Muscle of arm (tissue), 12 donors: ENCODE measurements around the gene PTGES2. TPM values are rescaled to one million over a fixed set of nuclear protein-coding genes. Genes with fewer than 3 reads are reported as not detected.

Experiments used
- DNase-seq: peaks from one replicate; pipeline ENCODE4 v3.0.0-alpha.2; 2013
- polyA plus RNA-seq, 12 donors: library from polyadenylated mRNA; unstranded; fragments of 120-200 nt; gene quantifications; one replicate each; pipeline ENCODE4 v1.2.1, GENCODE V29; 2013; ENCODE audit not compliant: insufficient read length in 12 of 12

The PTGES2 gene
- polyA plus RNA-seq, 12 donors = 24.4 to 37.2 (median 33.4) TPM; not detected in 1

- no peak for DNase-seq
These were observed 28.4 kb upstream of the PTGES2 start for GRCh38 chr9:128155736-128156500.

GRCh38 chr9:128153947-128154695 lies 26.6 kb upstream of the PTGES2 start:
- DNase-seq = no peak

- no peak for DNase-seq
These were observed 25.8 kb upstream of the PTGES2 start for GRCh38 chr9:128153060-128153946.

GRCh38 chr9:128152133-128153059 lies 24.9 kb upstream of the PTGES2 start:
- no peak for DNase-seq

GRCh38 chr9:128151309-128152132 lies 24.0 kb upstream of the PTGES2 start:
- no peak for DNase-seq

- no peak for DNase-seq
These were observed 23.2 kb upstream of the PTGES2 start for GRCh38 chr9:128150594-128151308.

- DNase-seq = no peak
These were observed 22.5 kb upstream of the PTGES2 start for GRCh38 chr9:128149951-128150593.

GRCh38 chr9:128149001-128149701 lies 21.6 kb upstream of the PTGES2 start, which contains the start of gene LCN2:
Gene LCN2, plus strand, starts transcription at chr9:128149453. Its CDS starts 73 bp downstream, at chr9:128149526.
- no peak for DNase-seq

GRCh38 chr9:128148509-128149000 lies 21.0 kb upstream of the PTGES2 start:
- no peak for DNase-seq

- no peak for DNase-seq
These were observed 19.1 kb upstream of the PTGES2 start for GRCh38 chr9:128146591-128147120.

- no peak for DNase-seq
These were observed 18.4 kb upstream of the PTGES2 start for GRCh38 chr9:128145951-128146351.

- no peak for DNase-seq
These were observed 18.0 kb upstream of the PTGES2 start for GRCh38 chr9:128145536-128145935.

- DNase-seq = no peak
These were observed 17.0 kb upstream of the PTGES2 start for GRCh38 chr9:128144239-128145181.

GRCh38 chr9:128143525-128144238 lies 16.2 kb upstream of the PTGES2 start:
- no peak for DNase-seq

- DNase-seq = no peak
These were observed 15.1 kb upstream of the PTGES2 start for GRCh38 chr9:128142596-128142995.

GRCh38 chr9:128142061-128142460 lies 14.5 kb upstream of the PTGES2 start:
- no peak for DNase-seq
